Head of caudate nucleus (tissue), 42 donors: ENCODE measurements around the gene SLC28A3.
A peak's percentile ranks its signal among the peaks of the same experiment; 100 is the strongest.

Source experiments
- DNase-seq, 42 donors: peaks; one replicate each; pipeline versions ENCODE4 v3.0.0 to v3.0.0-alpha.2; 2020 to 2021; ENCODE audit warnings: mixed read lengths in 7 of 42
- intact Hi-C: fragments of 100-400 bp; cut with DNase I; formaldehyde crosslinking; loops from one replicate; pipeline ENCODE4 v1.15.0; 2022

SLC28A3 gene

DNA sequence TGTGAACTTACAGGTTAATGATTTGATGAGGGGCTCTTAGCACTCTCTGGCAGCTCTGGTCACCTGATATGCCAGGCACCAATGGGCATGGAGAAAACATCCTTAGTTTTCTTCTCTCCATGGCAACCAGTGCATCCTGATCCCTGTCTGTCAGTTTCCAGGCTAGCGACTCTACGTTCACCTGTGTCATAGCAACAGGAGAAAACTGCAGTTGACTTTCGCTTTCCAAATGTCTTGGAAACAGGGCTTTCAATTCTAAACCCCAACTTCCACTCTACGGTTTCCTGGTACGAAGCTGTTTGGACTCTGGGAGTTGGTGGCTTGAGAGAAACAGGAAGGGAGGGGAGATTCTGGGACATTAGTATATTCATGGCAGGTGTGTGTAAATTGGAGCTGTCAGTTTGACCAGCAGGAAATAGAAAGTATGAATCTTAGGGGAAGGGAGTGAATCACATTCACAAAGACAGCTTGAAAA is 74.4 kb downstream of the SLC28A3 start:
- DNase-seq = peak in 23 of 42 donors; percentile 8 to 71 (median 26)

DNA sequence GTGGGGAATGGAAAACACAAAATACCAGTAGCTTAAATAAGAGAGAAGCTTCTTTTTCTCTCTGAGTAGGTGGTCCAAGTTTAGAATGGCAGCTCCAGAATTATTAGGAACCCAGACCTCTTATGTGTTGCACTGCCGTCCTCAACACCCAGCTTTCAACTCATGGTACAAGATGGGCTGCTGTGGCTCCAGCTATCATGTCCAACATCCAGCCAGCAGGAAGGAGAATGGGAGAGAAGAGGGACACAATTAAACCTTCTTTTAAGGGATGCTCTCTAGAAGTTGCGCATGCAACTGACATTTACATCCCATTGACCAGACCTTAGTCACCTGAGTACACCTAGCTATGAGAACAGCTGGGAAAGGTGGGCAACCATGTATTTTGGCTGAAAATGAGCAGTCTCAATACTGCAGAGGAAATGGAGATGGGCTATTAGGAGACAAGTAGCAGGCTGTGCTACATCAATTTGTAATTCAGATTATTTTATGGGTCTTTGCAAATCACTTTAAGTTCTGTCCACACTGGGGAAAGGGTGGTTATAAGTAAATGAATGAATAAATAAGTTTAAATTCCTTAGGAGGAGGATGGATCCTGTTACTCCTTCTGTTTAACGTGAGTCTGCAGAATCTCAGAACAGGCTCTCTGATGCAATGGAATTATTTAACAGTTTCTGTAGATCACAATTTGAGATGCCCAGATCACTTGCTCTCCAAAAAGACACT is 76.1 kb downstream of the SLC28A3 start:
- intact Hi-C loops = loop anchor here (5.0 kb wide), 1 partner anchor 327 kb away; no protein-coding TSS in a partner anchor

More for the DNA sequence above, 74.4 kb downstream of the SLC28A3 start:
- intact Hi-C loops = no loop called here

DNA sequence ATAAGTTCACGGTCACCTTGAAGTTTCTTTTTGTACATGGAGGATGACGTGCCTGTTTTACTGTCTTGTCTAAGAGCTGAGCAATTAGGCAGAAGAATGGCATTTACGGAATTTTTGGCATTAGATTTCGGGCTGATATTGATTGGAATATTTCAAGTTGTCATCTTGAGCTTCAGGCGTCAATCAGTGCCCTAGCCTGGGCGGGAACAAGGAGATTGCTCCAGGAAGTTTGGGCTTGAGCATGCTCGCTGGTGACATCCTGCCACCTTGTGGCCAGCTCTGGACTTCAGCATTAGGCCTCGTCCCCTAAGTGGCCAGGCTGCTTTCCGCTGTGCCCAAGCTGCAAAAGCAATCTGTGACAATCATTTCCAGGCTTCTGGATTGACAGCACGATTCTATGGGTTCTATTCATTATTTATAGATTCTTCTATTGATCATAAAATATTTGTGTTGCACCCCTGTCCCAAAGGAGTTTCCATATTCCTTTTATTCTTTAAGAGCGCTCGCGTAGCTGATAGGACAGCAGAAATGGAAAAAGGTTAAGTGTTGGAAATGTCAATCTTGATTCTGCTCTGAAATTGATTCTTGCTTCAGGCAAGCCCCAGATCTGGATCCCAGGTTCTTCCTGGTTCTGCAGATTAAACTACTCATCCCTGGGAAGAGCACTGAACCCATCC is 79.3 kb downstream of the SLC28A3 start:
- intact Hi-C loops = loop anchor here (5.0 kb wide), 1 partner anchor 324 kb away; no protein-coding TSS in a partner anchor
- DNase-seq = peak; percentile 74 to 93 (median 84)

More for the DNA sequence above, 76.1 kb downstream of the SLC28A3 start:
- no peak for DNase-seq

- intact Hi-C loops = no loop called here
- DNase-seq = peak in 2 of 42 donors; percentile 13 to 19
These were observed 82.2 kb downstream of the SLC28A3 start for GRCh38 chr9:84258371-84258770.

DNA sequence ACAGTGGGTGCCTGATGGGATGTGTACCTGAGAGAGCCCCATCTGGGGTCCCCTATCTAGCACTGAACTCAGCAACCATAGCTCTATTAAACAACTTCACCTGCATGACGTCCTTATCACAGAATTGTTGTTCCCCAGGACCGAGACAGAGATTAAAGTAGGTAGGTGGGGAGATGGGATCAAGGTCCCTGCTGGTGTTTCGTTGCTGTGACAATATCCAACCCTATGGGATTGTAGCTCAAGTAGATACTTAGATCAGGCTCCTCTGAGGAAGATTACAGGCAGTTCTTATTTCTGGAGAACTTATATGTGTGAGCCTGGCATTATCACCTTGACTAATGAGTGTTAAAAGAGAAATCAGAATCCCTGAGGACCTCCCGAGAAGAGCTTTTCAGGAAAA is 84.9 kb downstream of the SLC28A3 start:
- no peak for DNase-seq
- intact Hi-C loops = no loop called here

DNA sequence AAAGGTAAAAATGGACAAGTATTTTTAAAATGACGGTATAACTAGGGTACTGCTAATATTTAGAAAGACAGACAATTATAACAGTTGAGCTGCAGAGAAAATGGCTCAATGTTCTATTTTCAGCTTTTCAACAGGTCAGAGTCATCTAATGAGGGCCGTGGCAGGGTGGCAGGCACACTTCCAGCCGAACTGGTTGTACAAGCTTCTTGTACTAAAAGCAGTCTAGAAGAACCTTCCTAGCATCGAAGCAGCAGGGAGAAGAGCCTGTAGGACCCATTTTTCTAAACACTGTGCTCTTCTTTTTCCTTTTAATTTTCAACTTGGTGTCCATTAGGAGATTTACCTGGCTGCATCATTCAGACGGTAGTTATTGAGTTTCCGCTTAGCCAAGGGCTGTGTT is 85.6 kb downstream of the SLC28A3 start:
- intact Hi-C loops = no loop called here
- DNase-seq = peak in 1 of 42 donors; percentile 28

GRCh38 chr9:84251921-84252320 is 88.6 kb downstream of the SLC28A3 start:
- intact Hi-C loops = no loop called here
- no peak for DNase-seq

DNA sequence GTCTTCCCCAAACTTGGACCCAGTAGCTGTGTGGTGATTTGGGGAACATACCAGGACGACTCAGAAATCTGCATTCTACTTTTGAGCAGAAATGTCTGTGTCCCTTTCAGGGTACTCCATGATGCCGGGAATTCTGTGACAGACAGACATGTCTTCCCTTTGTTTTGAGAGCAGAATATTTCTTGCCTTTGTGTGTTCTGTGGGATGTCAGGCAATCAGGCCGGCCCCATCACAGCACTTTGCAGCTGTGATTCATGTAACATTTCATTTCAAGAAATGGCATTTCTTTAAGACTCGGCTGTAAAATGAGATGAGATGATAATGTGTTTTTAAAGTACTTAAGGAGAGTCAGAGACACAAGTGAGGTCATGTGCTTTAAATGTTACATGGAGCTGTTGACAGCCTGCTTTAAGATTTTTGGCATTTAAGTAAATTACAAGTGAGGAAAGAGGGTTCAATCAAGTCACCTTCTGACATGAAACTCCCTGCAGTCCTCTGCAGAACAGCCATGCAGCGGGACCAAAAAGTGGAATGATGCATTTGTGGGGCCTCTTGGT is 98.7 kb downstream of the SLC28A3 start:
- DNase-seq = no peak
- intact Hi-C loops = no loop called here

DNA sequence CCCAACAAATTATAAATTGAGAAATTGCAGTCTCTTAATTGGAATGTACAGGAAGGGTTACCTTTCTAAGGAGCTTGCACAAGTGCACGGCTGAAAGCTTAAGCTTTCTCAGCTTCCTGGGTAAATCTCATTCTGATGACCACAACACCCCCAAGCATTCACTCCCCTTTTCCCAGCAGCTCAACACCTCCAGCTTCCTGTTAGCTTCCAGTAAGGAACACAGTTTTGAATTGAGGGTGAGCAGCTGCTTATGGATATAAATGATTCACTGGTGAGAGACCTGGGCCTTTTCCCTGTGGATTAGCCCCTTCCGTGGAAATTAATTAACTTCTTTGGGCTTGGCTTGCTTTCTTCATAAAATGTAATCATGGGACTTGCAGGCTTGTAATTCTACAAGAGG is 101.2 kb downstream of the SLC28A3 start:
- DNase-seq = no peak
- intact Hi-C loops = no loop called here

DNA sequence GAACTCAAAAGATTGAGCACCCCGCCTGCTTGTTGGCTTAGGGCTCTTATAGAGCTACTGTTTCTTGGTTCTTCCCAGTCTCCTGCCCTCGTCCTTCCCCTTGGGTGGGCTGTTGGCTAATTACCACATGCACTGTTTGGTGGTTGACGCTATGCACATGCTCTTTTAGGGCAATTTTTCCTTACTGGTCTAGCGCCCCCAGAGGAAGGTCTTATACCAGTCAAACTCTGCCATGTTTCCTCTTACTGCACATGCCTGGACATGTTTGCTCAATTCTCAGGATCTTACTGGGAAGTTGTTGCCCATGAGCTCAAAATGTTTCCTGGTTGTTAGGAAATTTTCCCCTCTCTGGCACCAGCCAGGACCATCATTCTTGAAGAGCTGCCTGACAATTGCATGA is 101.9 kb downstream of the SLC28A3 start:
- DNase-seq = no peak
- intact Hi-C loops = no loop called here

GRCh38 chr9:84235511-84235910 is 105.0 kb downstream of the SLC28A3 start:
- intact Hi-C loops = no loop called here
- DNase-seq = no peak

GRCh38 chr9:84230355-84231145 is 110.0 kb downstream of the SLC28A3 start:
- DNase-seq = peak in 1 of 42 donors; percentile 3
- intact Hi-C loops = no loop called here

GRCh38 chr9:84229191-84229590 is 111.4 kb downstream of the SLC28A3 start:
- DNase-seq = no peak
- intact Hi-C loops = no loop called here

- no peak for DNase-seq
- intact Hi-C loops = no loop called here
These were observed 112.3 kb downstream of the SLC28A3 start for GRCh38 chr9:84228130-84228720.

GRCh38 chr9:84226126-84226525 is 114.4 kb downstream of the SLC28A3 start:
- intact Hi-C loops = no loop called here
- no peak for DNase-seq
